ENCODE results near the gene PIGU.
"Not testable (repeated sequence)": the region's sequence is repeated elsewhere in the genome, so short reads cannot be mapped to it uniquely, and the experiment has no call there.

PIGU gene

GRCh38 chr20:34661811-34662210, 15.1 kb downstream of the PIGU start:
- DNase-seq: not testable (repeated sequence)

GRCh38 chr20:34658654-34659053, 18.2 kb downstream of the PIGU start:
- DNase-seq: not testable (repeated sequence)

- no peak for DNase-seq
Measured at GRCh38 chr20:34654207-34654744, 22.6 kb downstream of the PIGU start.

GRCh38 chr20:34651200-34651599, 25.7 kb downstream of the PIGU start:
- no peak for DNase-seq

- no peak for DNase-seq
Measured at GRCh38 chr20:34647737-34648136, 29.2 kb downstream of the PIGU start.

GRCh38 chr20:34644951-34645350, 31.9 kb downstream of the PIGU start:
- no peak for DNase-seq

GRCh38 chr20:34644345-34644744, 32.5 kb downstream of the PIGU start:
- no peak for DNase-seq

- DNase-seq: no peak
Measured at GRCh38 chr20:34643928-34644327, 33.0 kb downstream of the PIGU start.

- no peak for DNase-seq
Measured at GRCh38 chr20:34642009-34642408, 34.9 kb downstream of the PIGU start.

GRCh38 chr20:34639755-34640222, 37.1 kb downstream of the PIGU start:
- peak in 1 of 14 donors; percentile 3 for DNase-seq

- no peak for DNase-seq
Measured at GRCh38 chr20:34638532-34638931, 38.4 kb downstream of the PIGU start.

GRCh38 chr20:34638039-34638292, 38.9 kb downstream of the PIGU start:
- DNase-seq: peak in 3 of 14 donors; percentile 38 to 59 (median 45)

- peak in 11 of 14 donors; percentile 4 to 59 (median 45) for DNase-seq
Measured at GRCh38 chr20:34637245-34638038, 39.5 kb downstream of the PIGU start.

- no peak for DNase-seq
Measured at GRCh38 chr20:34636648-34637047, 40.2 kb downstream of the PIGU start.

GRCh38 chr20:34634392-34634791, 42.5 kb downstream of the PIGU start:
- DNase-seq: no peak

GRCh38 chr20:34632870-34633452, 43.9 kb downstream of the PIGU start:
- no peak for DNase-seq

GRCh38 chr20:34629904-34630303, 47.0 kb downstream of the PIGU start:
- no peak for DNase-seq

GRCh38 chr20:34629342-34629741, 47.5 kb downstream of the PIGU start:
- no peak for DNase-seq

GRCh38 chr20:34628026-34628425, 48.9 kb downstream of the PIGU start:
- no peak for DNase-seq

GRCh38 chr20:34627458-34627857, 49.4 kb downstream of the PIGU start:
- no peak for DNase-seq

- DNase-seq: no peak
Measured at GRCh38 chr20:34626992-34627391, 49.9 kb downstream of the PIGU start.

- DNase-seq: peak in 1 of 14 donors; percentile 3
Measured at GRCh38 chr20:34624629-34625028, 52.3 kb downstream of the PIGU start.

GRCh38 chr20:34622821-34623451, 54.0 kb downstream of the PIGU start:
- DNase-seq: no peak
